Activated naive CD4-positive, alpha-beta T cell treated with anti-CD3 and anti-CD28 coated beads, Interleukin-2, amount 50 U/mL, for 24 hours (primary cell): ENCODE results near the gene PROX1.

Experiments used
- H3K27ac Mint-ChIP-seq: one replicate; pipeline ENCODE4 v1.8.0; 2021; ENCODE audit warnings: mild to moderate bottlenecking, mixed read lengths
- H3K27me3 Mint-ChIP-seq: one replicate; pipeline ENCODE4 v1.8.0; 2021; ENCODE audit warnings: mixed read lengths
- H3K36me3 Mint-ChIP-seq: one replicate; pipeline ENCODE4 v1.8.0; 2021; ENCODE audit warnings: mixed read lengths
- H3K4me1 Mint-ChIP-seq: one replicate; pipeline ENCODE4 v1.8.0; 2021; ENCODE audit warnings: mixed read lengths
- H3K4me3 Mint-ChIP-seq: one replicate; pipeline ENCODE4 v1.8.0; 2021; ENCODE audit warnings: mild to moderate bottlenecking, mixed read lengths
- H3K9me3 Mint-ChIP-seq: one replicate; pipeline ENCODE4 v1.8.0; 2021; ENCODE audit warnings: mixed read lengths

Gene PROX1

DNA sequence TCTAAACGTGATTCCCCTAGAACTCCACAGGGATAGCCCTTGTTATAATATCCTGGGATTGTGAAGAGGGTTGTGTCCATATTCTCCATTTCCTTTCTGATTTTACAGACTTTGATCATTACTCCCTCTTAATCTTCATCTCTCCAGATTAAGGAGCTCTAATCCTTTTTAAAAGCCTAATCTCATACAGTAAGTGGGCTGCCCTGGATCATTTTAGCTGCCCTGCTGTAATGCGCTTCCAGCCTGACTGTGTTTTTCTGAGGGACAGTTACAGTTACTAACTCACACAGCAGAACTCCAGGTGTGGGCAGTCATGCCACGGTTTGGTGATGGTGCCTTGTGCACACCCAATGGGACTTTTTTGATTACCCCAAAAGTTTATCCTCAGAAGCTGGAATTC lies 33.5 kb downstream of the PROX1 start:
- Mint-ChIP-seq H3K36me3 (no peaks in the 10 kb centered on the region), H3K27ac (no peak overlapping the region), H3K4me1 (peaks cover 25% of the 10 kb centered on the region), H3K4me3 (no peak overlapping the region), H3K9me3 (no peaks in the 10 kb centered on the region), H3K27me3 (no peaks in the 10 kb centered on the region)

DNA sequence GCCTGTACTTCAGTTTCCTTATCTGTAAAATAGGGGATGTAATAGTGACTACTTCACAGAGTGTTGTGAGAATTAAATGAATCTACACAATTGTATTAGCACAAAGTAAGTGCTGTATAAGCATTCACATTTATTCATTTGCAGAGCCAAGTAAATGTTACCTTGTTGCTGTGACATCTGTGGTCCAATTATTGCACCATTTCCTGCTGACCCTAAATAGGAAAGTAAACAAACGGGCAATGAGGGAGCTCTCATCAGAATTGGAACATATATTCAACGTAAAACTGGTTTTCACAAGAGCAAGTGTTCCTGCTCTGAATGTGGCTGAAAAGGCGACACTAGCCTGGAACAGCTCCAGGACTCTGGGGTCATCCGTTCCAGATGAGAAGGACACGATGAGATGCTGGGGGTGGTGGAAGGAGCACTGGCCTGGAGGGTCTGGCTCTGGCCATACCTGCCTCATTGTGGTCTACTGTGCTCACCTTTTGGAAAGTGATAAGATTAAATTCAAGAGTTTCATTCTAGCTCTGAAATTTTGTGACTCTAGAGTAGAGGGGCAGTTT lies 34.5 kb downstream of the PROX1 start:
- Mint-ChIP-seq H3K36me3 (no peaks in the 10 kb centered on the region), H3K9me3 (no peaks in the 10 kb centered on the region), H3K27me3 (peaks cover 3% of the 10 kb centered on the region), H3K4me3 (no peak overlapping the region), H3K4me1 (peaks cover 25% of the 10 kb centered on the region), H3K27ac (no peak overlapping the region)

- H3K4me3 Mint-ChIP-seq, result no peak overlapping the region
- no peak overlapping the region for H3K27ac Mint-ChIP-seq
- H3K9me3 Mint-ChIP-seq, result no peaks in the 10 kb centered on the region
- H3K36me3 Mint-ChIP-seq, result no peaks in the 10 kb centered on the region
- peaks cover 24% of the 10 kb centered on the region for H3K4me1 Mint-ChIP-seq
- peaks cover 4% of the 10 kb centered on the region for H3K27me3 Mint-ChIP-seq
Measured at GRCh38 chr1:214022810-214023425, 35.1 kb downstream of the PROX1 start.

DNA sequence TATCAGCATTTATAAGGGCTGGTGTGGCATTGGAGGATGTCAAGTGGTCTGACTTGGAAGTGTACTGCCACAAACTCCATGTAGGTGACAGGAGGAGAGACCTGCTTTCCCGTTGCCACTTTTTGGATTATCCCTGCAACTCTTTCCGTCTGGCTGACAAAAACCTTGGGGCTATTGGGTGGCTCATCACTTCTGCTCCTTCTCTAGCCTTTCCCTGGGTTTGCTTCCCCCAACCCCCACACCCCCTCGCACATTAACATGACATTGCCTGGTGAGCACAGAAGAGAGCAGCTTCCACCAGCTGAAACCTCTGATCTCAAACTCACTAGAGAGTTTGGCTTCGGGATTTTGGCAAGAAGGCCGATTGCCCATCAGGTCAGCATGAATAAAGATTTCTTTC lies 39.2 kb downstream of the PROX1 start:
- Mint-ChIP-seq H3K4me3 (no peak overlapping the region), H3K36me3 (no peaks in the 10 kb centered on the region), H3K27me3 (peaks cover 15% of the 10 kb centered on the region), H3K9me3 (no peaks in the 10 kb centered on the region), H3K27ac (no peak overlapping the region), H3K4me1 (no peaks in the 10 kb centered on the region)

GRCh38 chr1:214027498-214027897 lies 39.7 kb downstream of the PROX1 start:
- H3K4me3 Mint-ChIP-seq, result no peak overlapping the region
- no peaks in the 10 kb centered on the region for H3K36me3 Mint-ChIP-seq
- H3K9me3 Mint-ChIP-seq, result no peaks in the 10 kb centered on the region
- H3K4me1 Mint-ChIP-seq, result no peaks in the 10 kb centered on the region
- no peak overlapping the region for H3K27ac Mint-ChIP-seq
- H3K27me3 Mint-ChIP-seq, result peaks cover 15% of the 10 kb centered on the region

DNA sequence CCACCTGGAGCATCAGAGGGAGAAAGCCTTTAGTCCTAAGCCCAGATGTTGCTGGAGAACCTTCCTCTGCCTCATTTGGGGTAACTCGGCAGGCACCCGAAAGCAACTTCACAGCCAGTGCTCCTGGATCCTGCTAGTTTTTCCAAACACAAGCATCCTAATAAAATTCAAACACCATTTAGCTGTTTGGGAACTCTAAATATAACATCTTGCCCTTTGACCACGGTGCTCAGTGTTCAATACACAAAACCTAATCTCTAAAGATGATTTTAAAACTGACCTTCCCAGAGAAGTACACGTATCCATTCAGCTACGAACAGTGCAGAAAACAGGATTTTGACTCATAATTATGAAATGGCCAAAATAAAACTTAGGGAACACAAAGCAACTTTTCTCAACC lies 40.3 kb downstream of the PROX1 start:
- Mint-ChIP-seq H3K9me3 (no peaks in the 10 kb centered on the region), H3K4me3 (no peak overlapping the region), H3K36me3 (no peaks in the 10 kb centered on the region), H3K27ac (no peak overlapping the region), H3K4me1 (no peaks in the 10 kb centered on the region), H3K27me3 (peaks cover 15% of the 10 kb centered on the region)

DNA sequence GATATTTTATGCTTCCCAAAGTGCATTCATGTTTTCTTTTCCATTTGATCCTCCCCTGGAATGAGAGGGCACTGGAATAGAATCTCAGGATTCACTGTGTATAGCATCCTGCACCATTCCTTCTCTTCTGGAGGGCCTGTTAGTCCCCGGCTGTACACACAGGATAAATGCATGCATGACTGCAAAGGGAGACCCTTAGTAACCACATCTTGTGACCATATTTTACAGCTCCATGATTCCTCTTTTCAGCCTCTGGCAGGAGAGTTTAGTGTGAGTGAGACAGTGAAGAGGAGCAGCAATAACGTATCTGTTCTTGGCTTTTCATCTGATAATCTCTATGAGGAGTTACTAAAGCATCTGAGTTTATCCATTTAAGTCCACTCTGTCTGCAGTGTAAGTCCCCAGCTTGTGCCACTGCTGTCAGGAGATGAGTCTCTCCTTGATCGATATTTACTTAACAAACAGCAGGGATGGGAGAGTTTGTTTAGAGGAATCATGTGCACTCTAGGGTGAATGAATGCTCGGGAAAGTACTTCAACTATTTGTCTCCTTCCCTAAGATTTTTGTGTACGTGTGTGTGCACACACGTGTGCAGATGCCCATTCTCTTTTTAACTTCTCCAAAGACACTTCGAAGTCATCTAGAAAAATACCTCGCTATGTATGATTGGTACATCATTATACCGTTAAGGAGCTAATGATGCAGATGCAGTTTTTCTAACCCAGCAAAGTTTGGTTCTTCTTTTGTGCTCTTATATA lies 41.1 kb downstream of the PROX1 start:
- H3K4me3 Mint-ChIP-seq, result no peak overlapping the region
- H3K9me3 Mint-ChIP-seq, result no peaks in the 10 kb centered on the region
- no peak overlapping the region for H3K27ac Mint-ChIP-seq
- peaks cover 15% of the 10 kb centered on the region for H3K27me3 Mint-ChIP-seq
- no peaks in the 10 kb centered on the region for H3K36me3 Mint-ChIP-seq
- no peaks in the 10 kb centered on the region for H3K4me1 Mint-ChIP-seq

- H3K4me3 Mint-ChIP-seq, result no peak overlapping the region
- peaks cover 15% of the 10 kb centered on the region for H3K27me3 Mint-ChIP-seq
- H3K27ac Mint-ChIP-seq, result no peak overlapping the region
- H3K36me3 Mint-ChIP-seq, result no peaks in the 10 kb centered on the region
- no peaks in the 10 kb centered on the region for H3K4me1 Mint-ChIP-seq
- H3K9me3 Mint-ChIP-seq, result no peaks in the 10 kb centered on the region
Measured at GRCh38 chr1:214029796-214030195, 42.0 kb downstream of the PROX1 start.

GRCh38 chr1:214031267-214031650 lies 43.5 kb downstream of the PROX1 start:
- Mint-ChIP-seq H3K27ac (no peak overlapping the region), H3K36me3 (no peaks in the 10 kb centered on the region), H3K27me3 (peaks cover 15% of the 10 kb centered on the region), H3K4me1 (no peaks in the 10 kb centered on the region), H3K9me3 (no peaks in the 10 kb centered on the region), H3K4me3 (no peak overlapping the region)

GRCh38 chr1:214037468-214037867 lies 49.7 kb downstream of the PROX1 start:
- Mint-ChIP-seq H3K4me3 (no peak overlapping the region), H3K9me3 (no peaks in the 10 kb centered on the region), H3K27me3 (peaks cover 4% of the 10 kb centered on the region), H3K27ac (no peak overlapping the region), H3K4me1 (no peaks in the 10 kb centered on the region), H3K36me3 (no peaks in the 10 kb centered on the region)

- Mint-ChIP-seq H3K36me3 (no peaks in the 10 kb centered on the region), H3K4me3 (no peak overlapping the region), H3K4me1 (no peaks in the 10 kb centered on the region), H3K9me3 (no peaks in the 10 kb centered on the region), H3K27ac (no peak overlapping the region), H3K27me3 (peaks cover 5% of the 10 kb centered on the region)
Measured at GRCh38 chr1:214039394-214040018, 51.7 kb downstream of the PROX1 start.

DNA sequence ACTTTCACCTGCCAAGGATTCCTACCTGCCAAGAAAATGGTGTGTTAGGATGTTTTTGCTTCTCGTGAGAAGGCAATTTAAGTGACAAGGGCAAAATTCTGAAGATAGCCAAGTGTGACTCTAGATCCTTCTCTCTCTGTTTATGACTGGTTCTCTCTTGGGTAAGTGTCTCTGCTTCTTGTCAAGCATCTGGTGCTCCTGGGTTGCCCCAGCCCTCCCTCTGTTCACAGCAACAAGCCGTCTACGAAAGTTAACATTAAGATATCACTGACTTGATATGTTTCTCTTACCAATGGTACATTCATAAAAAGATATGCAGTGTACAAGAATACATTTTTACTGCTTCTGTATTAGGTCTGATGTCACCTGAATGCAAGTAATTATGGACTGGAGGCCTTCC lies 55.4 kb downstream of the PROX1 start:
- Mint-ChIP-seq H3K36me3 (no peaks in the 10 kb centered on the region), H3K27ac (no peak overlapping the region), H3K9me3 (no peaks in the 10 kb centered on the region), H3K27me3 (peaks cover 5% of the 10 kb centered on the region), H3K4me1 (no peaks in the 10 kb centered on the region), H3K4me3 (no peak overlapping the region)

DNA sequence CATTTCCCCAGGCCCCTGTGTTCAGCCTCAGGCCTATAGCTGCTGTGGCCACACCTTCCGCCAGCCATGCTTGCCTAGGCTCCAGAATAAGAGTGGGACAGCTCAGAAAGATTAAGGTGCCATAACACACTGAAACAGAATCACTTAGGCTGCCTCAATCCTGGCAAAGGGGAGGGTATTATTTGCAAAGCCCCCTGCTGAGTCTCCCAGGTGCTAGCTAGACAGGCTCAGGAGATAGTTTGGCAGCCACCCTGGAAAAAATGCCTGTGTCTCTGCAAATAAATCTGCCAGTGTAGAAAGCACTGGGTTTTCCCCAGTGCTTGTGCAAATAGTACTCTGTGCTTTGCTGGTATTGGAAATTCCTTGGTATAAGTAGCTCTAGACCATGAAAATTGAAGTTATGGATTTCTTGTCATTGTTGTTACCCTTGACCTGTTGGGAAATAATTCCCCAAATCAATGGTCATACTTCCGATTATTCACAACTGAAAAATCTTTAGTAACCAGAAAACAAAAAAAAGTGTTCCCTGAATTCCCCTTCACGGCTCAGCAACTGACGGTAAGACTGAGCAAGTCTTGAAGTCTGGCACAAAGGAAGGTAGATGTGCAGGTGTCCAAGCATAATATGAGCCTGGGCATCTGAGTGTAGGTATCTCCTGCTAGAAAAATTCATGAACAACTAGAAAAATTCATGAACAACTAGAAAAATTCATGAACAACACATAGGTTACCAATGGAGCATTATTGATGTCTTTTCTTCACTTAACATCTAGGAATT lies 56.9 kb downstream of the PROX1 start:
- H3K9me3 Mint-ChIP-seq, result no peaks in the 10 kb centered on the region
- H3K4me3 Mint-ChIP-seq, result no peak overlapping the region
- no peak overlapping the region for H3K27ac Mint-ChIP-seq
- no peaks in the 10 kb centered on the region for H3K36me3 Mint-ChIP-seq
- peaks cover 5% of the 10 kb centered on the region for H3K27me3 Mint-ChIP-seq
- no peaks in the 10 kb centered on the region for H3K4me1 Mint-ChIP-seq

DNA sequence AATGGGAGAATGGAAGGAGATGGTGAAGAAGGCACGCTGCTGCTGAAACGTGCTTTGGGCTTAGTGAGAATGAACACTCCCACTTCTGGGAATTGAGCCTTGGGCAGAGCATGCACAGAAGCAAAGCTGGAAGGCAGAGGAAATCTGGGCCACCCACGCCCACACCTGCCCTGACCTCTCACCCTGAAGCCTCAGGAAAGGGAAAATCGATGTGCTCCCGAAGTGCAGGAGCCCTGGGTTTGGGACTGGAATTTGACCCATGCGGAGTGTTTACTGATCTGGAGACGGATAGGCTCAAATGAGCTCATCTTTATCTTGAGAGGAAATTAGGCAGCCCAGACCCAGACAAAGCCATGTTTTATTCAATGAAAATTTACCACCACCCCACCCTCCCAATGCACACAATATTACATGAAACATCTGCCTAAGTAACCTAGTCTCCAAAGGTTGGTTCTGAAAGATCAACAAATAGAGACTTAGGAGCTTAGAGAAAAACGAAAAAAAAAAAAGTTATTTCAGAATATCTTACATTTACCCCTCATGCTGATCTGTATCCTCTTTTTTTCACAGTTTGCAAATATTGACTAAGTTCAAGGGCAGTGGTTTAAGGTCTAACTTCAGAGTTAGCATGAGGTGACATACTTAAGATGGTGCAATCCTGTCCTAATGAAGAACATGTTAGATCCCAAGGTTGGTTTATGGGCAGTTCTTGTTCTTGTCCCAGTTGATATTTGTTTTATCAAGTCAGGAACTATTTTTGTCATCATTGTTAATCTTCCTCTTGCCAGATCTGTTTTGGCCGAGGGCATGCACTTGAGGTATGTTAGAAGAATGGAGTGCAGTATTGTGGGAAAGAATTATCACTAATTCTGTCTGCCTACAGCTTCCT lies 63.0 kb downstream of the PROX1 start:
- Mint-ChIP-seq H3K27me3 (no peaks in the 10 kb centered on the region), H3K4me3 (no peak overlapping the region), H3K9me3 (no peaks in the 10 kb centered on the region), H3K27ac (no peak overlapping the region), H3K36me3 (no peaks in the 10 kb centered on the region), H3K4me1 (no peaks in the 10 kb centered on the region)

- H3K4me3 Mint-ChIP-seq, result no peak overlapping the region
- no peaks in the 10 kb centered on the region for H3K4me1 Mint-ChIP-seq
- H3K27me3 Mint-ChIP-seq, result no peaks in the 10 kb centered on the region
- no peaks in the 10 kb centered on the region for H3K9me3 Mint-ChIP-seq
- no peaks in the 10 kb centered on the region for H3K36me3 Mint-ChIP-seq
- H3K27ac Mint-ChIP-seq, result no peak overlapping the region
Measured at GRCh38 chr1:214051786-214052185, 64.0 kb downstream of the PROX1 start.
